ES-I3 (cell line): ENCODE measurements around the gene ABCA10.

Experiments
- H3K36me3 ChIP-seq: 2 replicates; pipeline ENCODE4 v1.6.1; 2013; ENCODE audit warnings: mild to moderate bottlenecking, low read length, control low read depth, moderate library complexity; ENCODE audit not compliant: insufficient read depth
- H3K4me1 ChIP-seq: 2 replicates; pipeline ENCODE4 v1.6.1; 2013; ENCODE audit warnings: mild to moderate bottlenecking, control low read depth, low read length; ENCODE audit not compliant: insufficient read depth
- H3K9ac ChIP-seq: 2 replicates; pipeline ENCODE4 v1.6.1; 2013; ENCODE audit warnings: low read depth, mild to moderate bottlenecking, low read length, moderate library complexity
- H3K9me3 ChIP-seq: 2 replicates; pipeline ENCODE4 v1.6.1; 2013; ENCODE audit warnings: mild to moderate bottlenecking, low read length, moderate library complexity; ENCODE audit not compliant: control insufficient read depth, insufficient read depth

Gene ABCA10

DNA sequence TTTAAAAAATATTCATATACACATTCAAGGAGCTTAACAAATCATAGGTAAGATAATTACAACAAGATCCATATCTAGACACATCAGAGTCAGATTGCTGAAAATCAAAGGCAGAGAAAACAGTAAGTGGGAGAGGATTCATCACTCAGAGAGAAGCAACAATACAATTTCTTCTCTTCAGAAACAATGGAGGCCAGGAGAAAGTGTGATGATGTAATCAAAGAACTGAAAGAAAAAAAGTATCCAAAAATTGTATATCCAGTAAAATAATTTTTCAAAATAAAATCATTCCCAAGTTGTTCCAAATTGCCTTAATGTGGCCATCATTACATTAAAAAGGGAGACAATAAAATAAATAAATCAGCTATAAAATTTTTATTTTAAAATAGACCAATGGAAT is 69.2 kb downstream of the ABCA10 start:
- H3K4me1 ChIP-seq, result no peaks in the 10 kb centered on the region
- no peaks in the 10 kb centered on the region for H3K36me3 ChIP-seq
- H3K9ac ChIP-seq, result no peak overlapping the region
- no peaks in the 10 kb centered on the region for H3K9me3 ChIP-seq

DNA sequence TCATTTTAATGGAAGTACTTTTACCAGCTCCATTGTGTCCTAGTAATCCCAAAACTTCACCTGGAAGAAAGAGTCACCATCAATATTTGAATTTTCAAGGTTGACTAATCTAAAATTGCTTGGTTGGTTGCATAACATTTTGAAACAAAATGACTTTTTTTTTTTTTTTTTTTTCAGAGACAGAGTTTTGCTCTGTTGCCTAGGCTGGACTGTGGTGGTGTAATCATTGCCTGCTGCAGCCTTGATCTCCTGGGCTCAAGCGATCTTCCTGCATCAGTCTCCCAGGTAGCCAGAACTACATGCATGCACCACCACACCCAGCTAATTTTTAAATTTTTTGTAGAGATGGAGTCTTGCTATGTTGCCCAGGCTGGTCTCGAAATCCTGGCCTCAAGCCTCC is 74.4 kb downstream of the ABCA10 start:
- Histone ChIP-seq H3K4me1 (no peaks in the 10 kb centered on the region), H3K9ac (no peak overlapping the region), H3K36me3 (no peaks in the 10 kb centered on the region), H3K9me3 (no peaks in the 10 kb centered on the region)

DNA sequence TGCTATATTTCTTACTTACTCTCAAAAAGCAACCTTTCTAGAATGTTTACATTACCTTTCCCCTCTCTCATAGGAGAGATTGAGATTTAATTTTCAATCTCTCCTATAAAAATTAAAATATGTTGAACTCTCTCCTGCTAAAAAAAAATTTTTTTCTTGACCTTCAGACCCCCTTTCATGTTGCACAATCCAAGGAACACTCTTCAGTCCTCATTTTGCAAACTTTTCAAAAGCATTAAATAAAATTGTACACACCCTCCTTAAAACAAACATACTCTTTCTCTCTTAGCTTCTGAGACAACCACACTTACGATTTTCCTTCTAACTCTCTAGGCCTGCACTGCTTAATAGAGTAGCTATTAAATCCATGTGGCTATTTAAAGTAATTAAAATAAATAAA is 78.3 kb downstream of the ABCA10 start:
- Histone ChIP-seq H3K36me3 (no peaks in the 10 kb centered on the region), H3K9me3 (no peaks in the 10 kb centered on the region), H3K4me1 (no peaks in the 10 kb centered on the region), H3K9ac (no peak overlapping the region)

DNA sequence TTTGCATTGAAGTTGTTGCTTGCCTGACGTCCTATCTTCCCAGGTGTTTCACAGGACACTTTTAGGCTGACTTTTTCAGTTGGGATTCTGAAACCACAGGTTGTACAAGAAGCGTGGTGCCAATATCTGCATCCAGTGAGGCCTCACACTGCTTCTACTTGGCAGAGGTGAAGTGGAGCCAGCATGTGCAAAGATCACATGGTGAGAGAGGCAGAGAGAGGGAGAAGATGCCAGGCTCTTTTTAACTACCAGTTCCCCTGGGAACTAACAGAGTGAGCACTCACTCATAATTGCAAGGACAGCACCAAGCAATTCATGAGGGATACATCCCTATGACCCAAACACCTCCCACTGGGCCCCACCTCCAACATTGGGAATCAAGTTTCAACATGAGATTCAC is 81.2 kb downstream of the ABCA10 start:
- Histone ChIP-seq H3K9me3 (no peaks in the 10 kb centered on the region), H3K36me3 (no peaks in the 10 kb centered on the region)

DNA sequence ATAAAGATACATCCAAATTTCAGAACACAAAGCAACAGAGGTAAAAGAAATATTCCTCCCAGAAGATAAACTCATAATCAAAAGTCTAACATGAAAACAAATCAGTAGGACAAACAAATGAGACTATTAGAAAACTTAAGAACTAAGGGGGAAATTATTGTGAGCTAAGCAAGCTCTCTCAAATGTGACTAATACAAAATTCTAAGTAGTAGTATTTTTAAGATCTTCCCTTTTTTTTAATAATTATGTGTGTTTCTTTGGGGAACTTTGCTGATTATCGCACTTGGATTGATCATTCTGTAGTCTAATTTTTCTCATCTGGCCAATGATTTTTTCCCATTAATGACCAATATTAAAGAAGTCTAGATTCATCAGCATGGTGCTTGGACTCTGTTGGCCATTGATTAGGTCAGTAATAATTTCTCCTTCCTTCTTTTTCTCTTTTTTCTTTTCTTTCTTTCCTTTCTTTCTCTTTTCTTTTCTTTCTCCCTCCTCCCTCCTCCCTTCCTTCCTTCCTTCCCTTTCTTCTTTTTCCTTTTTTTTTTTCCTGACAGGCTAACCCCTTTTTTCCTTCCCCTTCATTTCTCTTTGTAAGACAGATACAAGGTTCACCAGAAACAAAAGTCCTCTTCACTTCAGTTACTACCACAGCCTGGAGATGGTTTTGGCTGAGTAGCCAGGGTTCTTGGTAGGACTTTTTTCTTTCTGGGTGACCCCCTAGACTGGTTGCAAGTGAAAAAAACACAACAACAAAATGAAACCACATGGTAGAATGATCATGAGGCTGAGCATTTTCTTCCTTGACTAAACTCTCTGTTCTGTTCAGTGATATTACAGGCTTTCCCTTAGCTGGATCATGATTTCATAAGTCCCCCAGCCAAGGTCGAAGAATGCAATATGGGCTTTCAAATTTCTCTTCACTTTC is 84.0 kb downstream of the ABCA10 start:
- Histone ChIP-seq H3K36me3 (no peaks in the 10 kb centered on the region), H3K4me1 (no peaks in the 10 kb centered on the region), H3K9ac (no peak overlapping the region), H3K9me3 (no peaks in the 10 kb centered on the region)

More for the DNA sequence above, 81.2 kb downstream of the ABCA10 start:
- H3K9ac ChIP-seq, result no peak overlapping the region
- H3K4me1 ChIP-seq, result no peaks in the 10 kb centered on the region

DNA sequence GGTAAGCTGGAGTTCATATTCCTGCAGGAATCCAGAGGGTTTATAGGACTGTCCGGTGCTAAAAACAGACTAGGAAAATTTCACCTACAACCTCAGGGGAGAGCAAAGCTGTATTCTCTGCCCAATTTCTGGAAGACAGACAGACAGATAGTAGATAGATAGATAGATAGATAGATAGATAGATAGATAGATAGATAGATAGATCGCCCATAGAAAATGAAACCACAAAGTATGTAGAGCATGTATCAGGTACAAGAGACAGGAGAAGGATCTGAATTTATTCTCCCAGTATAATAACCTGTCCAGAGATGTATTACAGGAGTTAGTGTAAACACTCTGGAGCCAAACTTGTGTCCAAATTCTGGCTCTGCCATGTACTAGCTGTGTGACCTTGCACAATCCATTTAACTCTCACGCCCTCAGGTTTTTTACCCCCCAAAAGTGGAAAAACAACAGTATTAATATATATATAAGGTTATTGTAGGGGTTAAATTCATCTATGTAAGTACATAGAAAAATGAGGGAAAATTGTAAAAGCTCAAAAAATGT is 84.9 kb downstream of the ABCA10 start:
- Histone ChIP-seq H3K4me1 (no peaks in the 10 kb centered on the region), H3K9me3 (no peaks in the 10 kb centered on the region), H3K36me3 (no peaks in the 10 kb centered on the region), H3K9ac (no peak overlapping the region)

DNA sequence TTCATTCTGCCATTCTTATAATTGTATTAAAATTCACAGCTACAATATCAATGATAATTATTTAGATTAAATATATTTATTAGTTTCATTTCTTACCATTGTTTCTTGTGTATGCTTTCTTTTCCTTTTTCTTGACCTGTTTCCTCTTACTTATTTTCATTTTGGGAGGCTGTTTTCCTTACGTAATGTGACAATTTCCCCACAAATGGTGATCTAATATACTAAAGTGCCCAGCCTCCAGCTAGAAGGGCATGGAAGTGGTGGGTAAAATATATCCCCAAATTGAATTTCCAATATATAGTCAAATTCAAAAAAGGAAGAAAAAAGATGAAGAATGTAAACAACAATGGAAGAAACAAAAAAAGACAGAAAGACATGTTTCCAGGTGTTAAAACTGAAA is 85.5 kb downstream of the ABCA10 start:
- H3K4me1 ChIP-seq, result no peaks in the 10 kb centered on the region
- no peak overlapping the region for H3K9ac ChIP-seq
- no peaks in the 10 kb centered on the region for H3K36me3 ChIP-seq
- H3K9me3 ChIP-seq, result no peaks in the 10 kb centered on the region

DNA sequence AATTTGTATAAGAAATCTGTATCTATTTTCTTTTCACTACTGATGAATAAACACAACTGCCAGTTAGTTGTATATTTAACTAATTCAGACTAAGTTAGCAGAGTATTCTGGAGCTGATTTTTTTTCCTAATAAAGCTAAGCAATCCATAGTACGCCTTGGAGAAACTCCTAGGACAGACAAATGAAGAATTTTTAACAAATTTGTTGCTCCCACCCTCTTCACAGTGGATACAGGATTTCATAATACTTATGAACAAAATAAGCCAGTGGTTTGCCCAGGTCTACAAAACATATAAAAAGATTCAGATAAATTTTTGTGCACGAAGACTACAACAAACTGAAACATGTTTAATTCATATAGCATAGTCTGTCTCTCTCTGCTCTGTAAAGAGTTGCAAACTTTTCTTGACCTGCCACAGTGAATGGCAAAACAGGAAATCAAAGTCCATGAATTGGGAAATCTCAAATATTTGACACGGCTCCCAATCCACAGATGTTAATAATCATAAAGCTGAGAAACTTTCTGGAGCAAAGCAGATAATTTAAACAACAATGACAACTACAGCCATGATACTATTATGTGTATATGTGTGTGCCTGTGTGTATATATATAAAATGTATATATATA is 86.3 kb downstream of the ABCA10 start:
- Histone ChIP-seq H3K36me3 (no peaks in the 10 kb centered on the region), H3K9ac (no peak overlapping the region), H3K4me1 (no peaks in the 10 kb centered on the region), H3K9me3 (no peaks in the 10 kb centered on the region)

DNA sequence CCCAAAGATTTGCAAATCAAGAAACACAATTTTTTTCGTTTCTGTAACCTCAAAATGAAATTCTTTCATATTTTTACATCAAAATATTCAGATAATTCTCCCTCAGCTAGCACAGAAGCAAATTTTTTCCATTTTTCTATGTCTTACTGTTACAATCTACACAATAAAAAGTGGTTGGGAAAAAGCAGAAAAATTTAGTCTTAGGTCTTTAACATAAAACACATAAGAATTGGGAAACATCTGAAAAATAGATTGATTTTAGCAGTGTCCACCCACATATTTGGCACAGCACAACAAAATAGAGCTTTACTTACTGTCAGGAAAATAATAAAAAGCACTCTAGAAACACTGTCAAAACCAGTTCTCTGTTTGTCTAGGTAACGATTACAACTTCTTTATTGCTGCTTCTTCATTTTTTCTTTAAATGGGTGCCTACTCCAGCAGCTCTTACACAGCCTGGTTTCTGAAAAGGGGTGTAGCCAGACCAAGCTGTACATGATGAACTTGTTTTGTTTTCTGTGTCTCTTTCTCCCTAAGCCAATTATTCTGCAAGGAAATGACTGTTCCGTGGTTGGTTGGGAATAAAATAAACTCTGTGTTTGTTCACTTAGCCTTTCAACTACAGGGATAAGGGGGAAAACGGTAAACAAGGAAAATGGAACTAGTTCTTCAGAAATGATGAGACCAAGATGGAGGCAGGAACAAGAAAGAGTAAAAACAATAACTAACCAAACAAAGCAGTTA is 87.0 kb downstream of the ABCA10 start, which contains the start of gene ABCA6:
TSS of gene ABCA6 (minus strand) at position 465 of the 744 bp plus-strand sequence. CDS start 1,192 bp downstream, outside the sequence.
- H3K4me1 ChIP-seq, result no peaks in the 10 kb centered on the region
- H3K9ac ChIP-seq, result no peak within 1 kb of the TSS
- H3K36me3 ChIP-seq, result no peaks in the 10 kb centered on the region
- no peaks in the 10 kb centered on the region for H3K9me3 ChIP-seq

DNA sequence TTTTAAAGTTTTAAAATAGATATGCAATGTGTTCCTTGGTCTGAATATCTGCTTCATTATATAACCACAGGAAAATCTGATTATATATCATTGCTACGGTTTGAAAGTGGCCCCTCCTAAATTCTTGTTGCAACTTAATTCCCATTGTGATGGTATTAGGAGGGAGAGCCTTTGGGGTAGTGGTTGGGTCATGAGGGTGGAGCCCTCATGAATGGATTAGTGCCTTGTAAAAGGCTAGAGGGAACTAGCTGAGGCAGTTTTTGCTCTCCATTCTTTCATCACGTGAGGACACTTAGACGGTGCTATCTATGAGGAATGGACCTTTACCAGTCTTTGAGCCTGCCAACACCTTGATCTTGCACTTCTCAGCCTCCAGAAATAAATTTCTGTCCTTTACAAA is 94.5 kb downstream of the ABCA10 start:
- no peak overlapping the region for H3K9ac ChIP-seq
- H3K9me3 ChIP-seq, result no peaks in the 10 kb centered on the region
- H3K4me1 ChIP-seq, result no peaks in the 10 kb centered on the region
- H3K36me3 ChIP-seq, result no peaks in the 10 kb centered on the region

DNA sequence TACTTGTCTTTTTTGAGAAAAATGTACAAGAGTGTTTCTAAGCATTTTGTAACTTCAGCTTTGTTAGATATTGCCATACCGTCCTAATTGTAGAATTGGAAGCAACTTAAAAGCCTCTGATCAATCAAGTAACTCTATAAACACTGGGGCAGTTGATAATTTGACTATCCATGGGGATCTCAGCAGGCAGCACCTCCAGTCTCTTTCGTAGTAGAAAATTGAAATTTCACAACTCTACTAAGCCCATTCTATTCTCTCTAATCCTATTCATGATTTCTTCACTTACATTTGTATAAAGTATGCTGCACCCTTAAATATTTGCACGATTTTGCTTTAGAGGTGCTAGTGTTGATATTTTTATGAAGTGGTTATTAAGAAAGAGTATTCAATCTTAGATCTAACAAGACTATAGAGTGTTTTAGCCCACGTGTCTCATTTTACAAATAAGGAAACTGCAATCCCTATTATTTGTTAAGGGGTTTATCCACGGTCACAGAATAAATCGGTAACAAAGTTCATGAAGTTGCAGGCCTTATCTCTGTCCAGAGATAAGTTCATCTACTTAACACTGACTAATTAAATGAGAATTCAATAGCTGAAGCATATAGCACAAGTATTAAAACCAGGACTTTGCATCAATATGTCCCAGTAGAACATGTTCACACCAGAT is 97.9 kb downstream of the ABCA10 start:
- H3K9me3 ChIP-seq, result no peaks in the 10 kb centered on the region
- H3K36me3 ChIP-seq, result no peaks in the 10 kb centered on the region
- H3K9ac ChIP-seq, result no peak overlapping the region
- no peaks in the 10 kb centered on the region for H3K4me1 ChIP-seq

DNA sequence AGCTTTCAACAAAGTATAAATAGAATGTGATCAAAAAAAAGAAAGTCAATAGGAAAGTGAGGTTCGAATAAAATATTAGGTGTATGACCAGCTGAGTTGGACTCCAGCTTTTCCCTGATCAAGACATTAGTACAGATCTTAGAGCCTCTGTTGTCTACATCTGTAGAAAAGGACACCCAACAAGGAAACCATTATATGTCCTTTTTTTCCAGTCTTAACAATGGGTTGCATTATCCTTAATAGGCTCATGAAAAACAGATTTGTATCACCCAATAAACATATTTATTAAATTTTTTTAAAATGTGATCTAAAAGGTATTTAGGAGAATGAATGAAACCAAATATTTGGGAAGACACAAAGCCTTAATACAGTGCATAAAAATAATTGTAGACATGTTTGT is 105.0 kb downstream of the ABCA10 start:
- H3K4me1 ChIP-seq, result no peaks in the 10 kb centered on the region
- H3K9ac ChIP-seq, result no peak overlapping the region
- H3K9me3 ChIP-seq, result no peaks in the 10 kb centered on the region
- H3K36me3 ChIP-seq, result no peaks in the 10 kb centered on the region

DNA sequence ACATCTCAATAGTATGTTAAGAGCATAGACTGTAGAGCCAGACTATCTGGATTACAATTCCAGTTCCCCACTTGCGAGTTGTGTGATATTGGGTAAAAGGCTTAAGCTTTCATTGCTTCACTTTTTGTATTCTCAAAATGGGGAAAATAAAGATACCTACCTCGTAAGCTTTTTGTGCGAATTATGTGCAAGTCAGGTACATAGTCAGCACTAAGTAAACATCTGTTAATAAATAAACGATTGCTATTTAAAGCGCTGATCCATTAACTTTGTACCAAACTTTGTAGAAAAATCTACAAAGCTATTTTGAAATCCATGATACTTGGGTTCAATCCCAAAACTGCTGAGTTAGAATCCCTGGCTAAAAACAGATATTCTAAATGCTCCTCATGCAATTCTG is 106.6 kb downstream of the ABCA10 start:
- H3K9ac ChIP-seq, result no peak overlapping the region
- H3K36me3 ChIP-seq, result no peaks in the 10 kb centered on the region
- H3K9me3 ChIP-seq, result no peaks in the 10 kb centered on the region
- H3K4me1 ChIP-seq, result no peaks in the 10 kb centered on the region
